Nephron (organoid): ENCODE data around the gene ST3GAL3.

Experiments
- H3K27ac Mint-ChIP-seq, 3 experiments: 2 replicates each; pipeline ENCODE4 v1.8.0; 2020; ENCODE audit warnings: mixed read lengths in 3 of 3, mild to moderate bottlenecking in 2 of 3, moderate library complexity in 1 of 3
- H3K27me3 Mint-ChIP-seq: 2 replicates; pipeline ENCODE4 v1.8.0; 2021; ENCODE audit warnings: low read depth, mild to moderate bottlenecking, moderate library complexity, mixed read lengths
- H3K36me3 Mint-ChIP-seq: 2 replicates; pipeline ENCODE4 v1.8.0; 2020; ENCODE audit warnings: low read depth, mixed read lengths
- H3K4me1 Mint-ChIP-seq: 2 replicates; pipeline ENCODE4 v1.8.0; 2020; ENCODE audit warnings: mixed read lengths
- H3K4me3 Mint-ChIP-seq, 3 experiments: 2 replicates each; pipeline ENCODE4 v1.8.0; 2020; ENCODE audit warnings: mild to moderate bottlenecking in 3 of 3, mixed read lengths in 3 of 3, moderate library complexity in 2 of 3
- H3K9me3 Mint-ChIP-seq: 2 replicates; pipeline ENCODE4 v1.8.0; 2020; ENCODE audit warnings: mixed read lengths
- TF ChIP-seq, protein P1 (sequence below), 3 experiments: fragments of 200-600 bp; sonication (generic); IDR thresholded peaks; one replicate each; pipeline ENCODE4 v1.5.0; 2021; ENCODE audit warnings: antibody characterized with exemption in 3 of 3; ENCODE audit not compliant: unreplicated experiment in 3 of 3

The ST3GAL3 gene

DNA sequence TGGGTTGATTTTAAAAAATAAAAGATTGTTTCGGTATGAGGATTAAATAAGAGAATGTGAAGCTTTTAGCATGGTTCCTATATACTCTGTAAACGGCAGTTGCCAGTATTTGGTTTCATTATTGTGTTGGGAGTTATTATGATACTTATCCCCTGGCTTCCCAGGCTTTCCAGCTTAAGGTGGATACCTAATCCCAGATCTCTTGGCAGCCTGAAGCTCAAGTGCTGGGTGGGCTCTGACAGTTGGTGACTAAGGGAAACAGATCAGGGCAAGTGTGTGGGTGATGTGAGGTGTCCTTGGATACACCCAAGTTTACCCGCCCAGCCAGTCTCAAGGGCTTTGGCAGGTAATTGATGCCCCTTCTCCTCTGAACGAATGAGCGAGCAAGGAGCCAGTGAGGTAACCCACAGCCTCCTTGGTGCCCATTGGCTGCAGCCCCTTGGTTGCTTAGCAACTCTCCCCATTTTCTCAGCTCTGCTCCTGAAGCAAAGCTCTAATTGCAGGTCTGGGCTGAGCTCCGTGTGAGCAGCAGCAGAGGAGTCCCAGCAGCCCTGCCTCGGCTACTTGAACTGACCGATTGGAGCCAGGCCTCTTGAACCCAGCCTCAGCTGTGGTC lies 245.5 kb downstream of the ST3GAL3 start:
- peaks cover 13% of the 10 kb centered on the region for H3K36me3 Mint-ChIP-seq
- H3K9me3 Mint-ChIP-seq = no peaks in the 10 kb centered on the region
- H3K4me1 Mint-ChIP-seq = peaks cover 57% of the 10 kb centered on the region
- no peaks in the 10 kb centered on the region for H3K27me3 Mint-ChIP-seq
- H3K27ac Mint-ChIP-seq = peak overlapping the region in 1 of 3 experiments; percentile 40
- TF ChIP-seq, protein P1, sequence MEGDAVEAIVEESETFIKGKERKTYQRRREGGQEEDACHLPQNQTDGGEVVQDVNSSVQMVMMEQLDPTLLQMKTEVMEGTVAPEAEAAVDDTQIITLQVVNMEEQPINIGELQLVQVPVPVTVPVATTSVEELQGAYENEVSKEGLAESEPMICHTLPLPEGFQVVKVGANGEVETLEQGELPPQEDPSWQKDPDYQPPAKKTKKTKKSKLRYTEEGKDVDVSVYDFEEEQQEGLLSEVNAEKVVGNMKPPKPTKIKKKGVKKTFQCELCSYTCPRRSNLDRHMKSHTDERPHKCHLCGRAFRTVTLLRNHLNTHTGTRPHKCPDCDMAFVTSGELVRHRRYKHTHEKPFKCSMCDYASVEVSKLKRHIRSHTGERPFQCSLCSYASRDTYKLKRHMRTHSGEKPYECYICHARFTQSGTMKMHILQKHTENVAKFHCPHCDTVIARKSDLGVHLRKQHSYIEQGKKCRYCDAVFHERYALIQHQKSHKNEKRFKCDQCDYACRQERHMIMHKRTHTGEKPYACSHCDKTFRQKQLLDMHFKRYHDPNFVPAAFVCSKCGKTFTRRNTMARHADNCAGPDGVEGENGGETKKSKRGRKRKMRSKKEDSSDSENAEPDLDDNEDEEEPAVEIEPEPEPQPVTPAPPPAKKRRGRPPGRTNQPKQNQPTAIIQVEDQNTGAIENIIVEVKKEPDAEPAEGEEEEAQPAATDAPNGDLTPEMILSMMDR (IDR thresholded peaks at IDR 0.05; ENCODE audit: unreplicated experiment in 3 of 3) = no peak
- no peak overlapping the region for H3K4me3 Mint-ChIP-seq

GRCh38 chr1:43953361-43953760 lies 246.0 kb downstream of the ST3GAL3 start:
- TF ChIP-seq, protein P1 (IDR thresholded peaks at IDR 0.05; ENCODE audit: unreplicated experiment in 3 of 3) = no peak
- H3K27me3 Mint-ChIP-seq = no peaks in the 10 kb centered on the region
- H3K36me3 Mint-ChIP-seq = peaks cover 19% of the 10 kb centered on the region
- H3K4me1 Mint-ChIP-seq = peaks cover 52% of the 10 kb centered on the region
- no peak overlapping the region for H3K4me3 Mint-ChIP-seq
- H3K9me3 Mint-ChIP-seq = no peaks in the 10 kb centered on the region
- peak overlapping the region in 1 of 3 experiments; percentile 40 for H3K27ac Mint-ChIP-seq

- Mint-ChIP-seq H3K4me3 (no peak overlapping the region), H3K27ac (peak overlapping the region in 1 of 3 experiments; percentile 40), H3K36me3 (peaks cover 23% of the 10 kb centered on the region), H3K9me3 (no peaks in the 10 kb centered on the region), H3K4me1 (peaks cover 46% of the 10 kb centered on the region), H3K27me3 (no peaks in the 10 kb centered on the region)
- TF ChIP-seq, protein P1 (IDR thresholded peaks at IDR 0.05; ENCODE audit: unreplicated experiment in 3 of 3) = no peak
Measured at GRCh38 chr1:43954036-43954435, 246.7 kb downstream of the ST3GAL3 start.

DNA sequence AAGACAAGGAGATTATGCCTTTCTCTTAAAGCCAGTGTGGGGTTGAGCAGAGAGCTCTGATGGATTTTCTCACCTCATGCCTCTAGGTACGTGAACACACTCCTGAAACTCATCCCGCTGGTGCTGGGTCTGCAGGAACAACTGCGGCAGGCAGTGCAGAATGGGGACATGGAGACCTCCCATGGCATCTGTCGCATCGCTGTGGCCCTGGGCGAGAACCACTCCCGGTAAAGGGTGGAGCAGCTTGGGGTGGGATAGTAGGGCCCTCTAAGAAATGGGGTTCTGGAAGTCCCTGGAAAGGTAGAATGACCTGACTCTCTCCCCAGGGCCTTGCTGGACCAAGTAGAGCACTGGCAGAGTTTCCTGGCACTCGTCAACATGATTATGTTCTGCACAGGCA lies 248.9 kb downstream of the ST3GAL3 start:
- TF ChIP-seq, protein P1 (IDR thresholded peaks at IDR 0.05; ENCODE audit: unreplicated experiment in 3 of 3) = no peak
- Mint-ChIP-seq H3K36me3 (peaks cover 21% of the 10 kb centered on the region), H3K4me1 (peaks cover 24% of the 10 kb centered on the region), H3K27me3 (no peaks in the 10 kb centered on the region), H3K9me3 (no peaks in the 10 kb centered on the region), H3K27ac (no peak overlapping the region), H3K4me3 (no peak overlapping the region)

GRCh38 chr1:43957407-43958040 lies 250.2 kb downstream of the ST3GAL3 start:
- Mint-ChIP-seq H3K27ac (no peak overlapping the region), H3K36me3 (peaks cover 27% of the 10 kb centered on the region), H3K4me1 (peaks cover 20% of the 10 kb centered on the region), H3K27me3 (no peaks in the 10 kb centered on the region), H3K4me3 (no peak overlapping the region), H3K9me3 (no peaks in the 10 kb centered on the region)
- TF ChIP-seq, protein P1 (IDR thresholded peaks at IDR 0.05; ENCODE audit: unreplicated experiment in 3 of 3) = no peak
